ENCODE data around the gene HIP1.
"Not testable (repeated sequence)": the region's sequence is repeated elsewhere in the genome, so short reads cannot be mapped to it uniquely, and the experiment has no call there.

Gene HIP1

DNA sequence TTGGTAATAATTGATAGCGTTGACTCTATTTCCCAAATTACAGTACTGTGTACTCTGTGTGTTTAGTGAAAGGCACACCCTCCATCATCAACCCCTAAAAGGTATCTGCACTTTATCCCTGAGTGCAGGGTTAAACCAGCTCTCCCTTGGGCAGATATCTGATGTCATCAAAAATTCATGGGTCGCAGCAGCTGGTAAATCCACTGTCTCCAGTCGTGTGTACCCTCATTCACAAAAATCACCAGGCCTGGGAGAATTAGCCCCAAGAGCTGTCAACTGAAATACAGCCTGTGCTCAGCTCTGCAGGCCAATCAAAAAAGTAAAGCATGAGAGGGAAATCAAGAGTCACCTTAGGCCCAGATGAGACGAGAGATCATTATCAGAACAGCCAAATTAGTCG lies 103.7 kb downstream of the HIP1 start:
- Histone ChIP-seq H3K36me3 (ENCODE audit: low read length) (no peaks in the 10 kb centered on the region), H3K9me3 (ENCODE audit: insufficient read depth, low read length) (no peaks in the 10 kb centered on the region), H3K9ac (ENCODE audit: low read length) (no peak overlapping the region), H3K9me2 (replicated peaks; ENCODE audit: insufficient read depth, low read length) (no peaks in the 10 kb centered on the region), H3K79me2 (ENCODE audit: insufficient read depth, low read length) (no peaks in the 10 kb centered on the region), H3K4me3 (ENCODE audit: insufficient read depth, low read length, poor library complexity, severe bottlenecking) (no peak overlapping the region), H3K27ac (ENCODE audit: low read depth, low read length) (no peak overlapping the region), H2AFZ (ENCODE audit: low read depth, low read length, severe bottlenecking) (no peak overlapping the region), H3K4me2 (ENCODE audit: low read depth, low read length, poor library complexity, severe bottlenecking) (no peak overlapping the region), H3F3A (ENCODE audit: insufficient read depth) (no peaks in the 10 kb centered on the region), H4K20me1 (ENCODE audit: low read depth, low read length) (no peaks in the 10 kb centered on the region), H3K27me3 (ENCODE audit: low read length) (no peaks in the 10 kb centered on the region)
- TF ChIP-seq CTCF (IDR thresholded peaks at IDR 0.05; ENCODE audit: insufficient read depth, low read length, poor library complexity, severe bottlenecking) (no peak), EZH2phosphoT487 (conservative IDR thresholded peaks at IDR 0.05; ENCODE audit: low read length) (no peak)

DNA sequence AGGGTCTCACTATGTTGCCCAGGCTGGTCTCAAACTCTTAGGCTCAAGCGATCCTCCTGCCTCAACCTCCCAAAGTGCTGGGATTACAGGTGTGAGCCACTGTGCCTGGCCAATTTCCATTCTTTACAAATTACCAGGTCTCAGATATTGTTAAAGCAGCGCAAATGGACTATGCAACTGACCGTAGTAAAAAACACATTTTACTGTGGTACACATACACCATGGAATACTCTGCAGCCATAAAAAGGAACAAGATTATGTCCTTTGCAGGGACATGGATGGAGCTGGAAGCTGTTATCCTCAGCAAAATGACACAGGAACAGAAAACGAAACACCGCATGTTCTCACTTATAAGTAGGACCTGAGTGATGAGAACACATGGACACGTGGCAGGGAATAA lies 106.2 kb downstream of the HIP1 start:
- H3K27ac ChIP-seq (ENCODE audit: low read depth, low read length); H3K4me3 ChIP-seq (ENCODE audit: insufficient read depth, low read length, poor library complexity, severe bottlenecking); H3K9me2 ChIP-seq (replicated peaks; ENCODE audit: insufficient read depth, low read length); H3K9ac ChIP-seq (ENCODE audit: low read length); H4K20me1 ChIP-seq (ENCODE audit: low read depth, low read length); H3K36me3 ChIP-seq (ENCODE audit: low read length); H3K4me2 ChIP-seq (ENCODE audit: low read depth, low read length, poor library complexity, severe bottlenecking); H3K79me2 ChIP-seq (ENCODE audit: insufficient read depth, low read length); H3F3A ChIP-seq (ENCODE audit: insufficient read depth); H3K9me3 ChIP-seq (ENCODE audit: insufficient read depth, low read length); H3K27me3 ChIP-seq (ENCODE audit: low read length); H2AFZ ChIP-seq (ENCODE audit: low read depth, low read length, severe bottlenecking): not testable (repeated sequence)

DNA sequence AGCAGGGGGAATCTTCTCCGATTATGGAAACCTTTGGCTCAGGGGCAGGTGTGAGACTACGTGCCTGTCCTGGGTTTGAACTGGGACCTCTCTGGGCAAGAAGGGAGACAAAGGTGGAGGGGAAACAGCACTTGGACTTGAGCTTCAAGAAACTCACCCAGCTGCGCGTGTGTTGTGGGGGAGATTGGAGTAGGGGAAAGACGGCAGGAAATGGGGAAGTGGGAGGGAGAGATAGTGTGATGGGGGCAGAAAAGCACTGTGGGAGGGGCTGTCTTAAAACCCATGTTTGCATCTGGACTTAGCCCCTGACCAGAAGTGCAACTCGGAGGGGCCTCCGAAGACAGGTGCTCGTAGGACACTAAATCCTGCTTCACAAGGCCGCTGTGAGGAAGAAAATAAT lies 107.0 kb downstream of the HIP1 start:
- Histone ChIP-seq H3K4me3 (ENCODE audit: insufficient read depth, low read length, poor library complexity, severe bottlenecking) (no peak overlapping the region), H3K9me3 (ENCODE audit: insufficient read depth, low read length) (no peaks in the 10 kb centered on the region), H3K79me2 (ENCODE audit: insufficient read depth, low read length) (no peaks in the 10 kb centered on the region), H3K9ac (ENCODE audit: low read length) (no peak overlapping the region), H3K9me2 (replicated peaks; ENCODE audit: insufficient read depth, low read length) (no peaks in the 10 kb centered on the region), H3K27me3 (ENCODE audit: low read length) (no peaks in the 10 kb centered on the region), H2AFZ (ENCODE audit: low read depth, low read length, severe bottlenecking) (no peak overlapping the region), H3K36me3 (ENCODE audit: low read length) (no peaks in the 10 kb centered on the region), H3K27ac (ENCODE audit: low read depth, low read length) (no peak overlapping the region), H3F3A (ENCODE audit: insufficient read depth) (no peaks in the 10 kb centered on the region), H3K4me2 (ENCODE audit: low read depth, low read length, poor library complexity, severe bottlenecking) (no peak overlapping the region), H4K20me1 (ENCODE audit: low read depth, low read length) (no peaks in the 10 kb centered on the region)
- no peak for TF ChIP-seq CTCF (IDR thresholded peaks at IDR 0.05; ENCODE audit: insufficient read depth, low read length, poor library complexity, severe bottlenecking)
- TF ChIP-seq EZH2phosphoT487 (conservative IDR thresholded peaks at IDR 0.05; ENCODE audit: low read length), result no peak

GRCh38 chr7:75630549-75630948 lies 108.2 kb downstream of the HIP1 start:
- H3K9me2 ChIP-seq (replicated peaks; ENCODE audit: insufficient read depth, low read length), result no peaks in the 10 kb centered on the region
- no peaks in the 10 kb centered on the region for H3F3A ChIP-seq (ENCODE audit: insufficient read depth)
- H4K20me1 ChIP-seq (ENCODE audit: low read depth, low read length), result no peaks in the 10 kb centered on the region
- TF ChIP-seq CTCF (IDR thresholded peaks at IDR 0.05; ENCODE audit: insufficient read depth, low read length, poor library complexity, severe bottlenecking) (no peak), EZH2phosphoT487 (conservative IDR thresholded peaks at IDR 0.05; ENCODE audit: low read length) (no peak)
- H3K79me2 ChIP-seq (ENCODE audit: insufficient read depth, low read length), result no peaks in the 10 kb centered on the region
- no peak overlapping the region for H3K27ac ChIP-seq (ENCODE audit: low read depth, low read length)
- no peaks in the 10 kb centered on the region for H3K36me3 ChIP-seq (ENCODE audit: low read length)
- H2AFZ ChIP-seq (ENCODE audit: low read depth, low read length, severe bottlenecking), result no peak overlapping the region
- H3K9me3 ChIP-seq (ENCODE audit: insufficient read depth, low read length), result no peaks in the 10 kb centered on the region
- H3K4me3 ChIP-seq (ENCODE audit: insufficient read depth, low read length, poor library complexity, severe bottlenecking), result no peak overlapping the region
- no peak overlapping the region for H3K4me2 ChIP-seq (ENCODE audit: low read depth, low read length, poor library complexity, severe bottlenecking)
- no peaks in the 10 kb centered on the region for H3K27me3 ChIP-seq (ENCODE audit: low read length)
- no peak overlapping the region for H3K9ac ChIP-seq (ENCODE audit: low read length)

Measured in SU-DHL-6 (cell line).